Measurements from ENCODE around the gene ARHGEF4.
"Not testable (repeated sequence)": the region's sequence is repeated elsewhere in the genome, so short reads cannot be mapped to it uniquely, and the experiment has no call there.

The ARHGEF4 gene

DNA sequence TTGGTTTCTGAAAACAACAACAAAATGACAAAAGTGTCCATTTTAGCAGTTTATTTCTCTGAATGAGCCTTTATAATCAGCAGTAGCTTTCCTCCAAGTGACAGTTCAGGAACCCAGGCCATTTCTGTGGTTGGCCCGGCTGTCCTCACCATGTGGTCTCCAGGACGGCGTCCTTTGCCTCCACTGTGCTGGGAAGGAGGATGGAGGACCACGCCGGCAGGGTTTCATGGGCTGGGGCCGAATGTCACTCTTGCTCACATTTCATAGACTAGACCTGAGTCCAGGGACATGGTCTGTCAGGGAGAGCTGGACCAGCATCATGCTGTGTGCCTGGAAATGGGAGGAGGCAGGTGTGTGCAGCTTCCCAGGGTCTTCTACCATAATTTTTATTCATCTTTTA is 50.9 kb downstream of the ARHGEF4 start:
- DNase-seq = no peak

DNA sequence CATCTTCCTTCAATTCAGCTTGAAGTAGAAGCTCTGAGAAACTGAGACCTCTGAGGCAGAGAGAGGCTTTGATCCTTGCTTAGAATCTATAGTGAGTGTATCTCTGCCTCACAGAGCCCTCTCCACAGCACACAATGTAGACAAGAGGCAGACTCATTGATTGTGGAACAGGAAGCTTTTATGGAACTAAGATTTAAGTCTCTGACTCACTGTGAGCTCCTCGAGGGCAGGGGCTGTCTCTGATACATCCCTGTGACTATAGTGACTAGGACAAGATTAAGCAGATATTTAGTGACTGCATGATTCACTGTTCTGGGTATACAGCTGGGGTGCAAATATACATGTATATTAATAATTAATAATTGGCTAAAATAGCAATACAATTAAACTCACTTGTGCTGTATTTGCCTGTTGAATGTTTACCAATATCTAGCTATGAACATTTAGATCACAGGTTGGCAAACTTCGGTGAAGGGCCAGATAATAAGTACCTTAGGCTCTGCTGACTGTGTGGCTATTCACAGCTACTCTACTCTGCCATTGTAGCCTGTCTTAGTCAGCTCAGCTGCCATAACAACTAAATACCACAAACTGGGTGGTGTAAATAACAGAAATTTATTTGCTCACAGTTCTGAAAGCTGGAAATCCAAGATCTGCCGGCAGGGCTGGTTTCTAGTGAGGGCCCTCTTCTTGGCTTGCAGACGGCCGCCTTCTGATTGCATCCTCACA is 54.4 kb downstream of the ARHGEF4 start:
- DNase-seq = no peak

- no peak for DNase-seq
These were observed 55.3 kb downstream of the ARHGEF4 start for GRCh38 chr2:130891966-130892365.

DNA sequence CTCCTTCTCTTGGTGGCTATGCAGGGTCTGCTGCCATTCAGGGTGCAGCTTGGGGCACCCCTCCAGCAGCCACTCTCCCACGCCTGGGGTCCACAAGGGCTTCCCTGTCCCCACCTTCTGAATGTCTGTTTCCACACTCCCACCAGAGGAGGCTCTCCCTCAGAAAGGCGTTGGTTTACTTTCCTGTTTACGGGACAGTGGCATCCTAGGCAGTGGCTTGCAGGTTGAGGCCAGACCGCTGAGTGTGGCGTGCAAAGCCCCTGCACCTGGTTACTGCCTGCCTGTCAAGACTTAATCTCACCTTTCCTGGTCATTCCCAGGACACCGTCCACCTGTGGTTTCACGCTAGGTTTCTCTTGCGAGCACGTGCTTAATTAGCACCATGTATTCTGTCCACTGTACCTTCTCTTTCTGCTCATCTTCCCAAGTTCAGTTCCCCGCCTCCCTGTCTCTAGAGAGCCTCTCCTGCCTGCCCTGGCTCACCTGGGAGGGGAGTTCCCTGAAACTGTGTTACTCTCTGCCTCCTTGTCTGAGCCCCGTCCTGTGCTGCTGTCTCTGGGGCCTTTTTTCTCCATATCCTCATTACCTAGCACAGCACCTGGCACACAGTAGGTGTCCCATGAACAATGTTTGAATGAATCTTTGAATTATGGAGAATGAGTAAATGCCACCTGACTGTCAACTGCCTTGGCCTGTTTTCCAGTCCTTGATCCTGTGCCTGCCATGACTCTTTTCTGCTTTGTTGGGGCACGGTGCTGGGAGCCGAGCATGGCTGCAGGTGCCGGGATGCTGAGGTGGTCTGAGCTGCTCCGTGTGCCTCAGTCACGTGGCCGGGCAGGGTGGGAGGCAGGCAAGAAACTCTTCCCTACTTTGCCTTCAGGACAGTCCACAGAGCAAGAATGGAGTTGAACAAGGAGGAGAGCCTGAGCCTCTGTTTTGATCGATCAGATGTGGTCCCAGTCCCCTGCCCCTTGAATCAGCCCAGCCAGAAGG is 56.4 kb downstream of the ARHGEF4 start:
- no peak for DNase-seq

DNA sequence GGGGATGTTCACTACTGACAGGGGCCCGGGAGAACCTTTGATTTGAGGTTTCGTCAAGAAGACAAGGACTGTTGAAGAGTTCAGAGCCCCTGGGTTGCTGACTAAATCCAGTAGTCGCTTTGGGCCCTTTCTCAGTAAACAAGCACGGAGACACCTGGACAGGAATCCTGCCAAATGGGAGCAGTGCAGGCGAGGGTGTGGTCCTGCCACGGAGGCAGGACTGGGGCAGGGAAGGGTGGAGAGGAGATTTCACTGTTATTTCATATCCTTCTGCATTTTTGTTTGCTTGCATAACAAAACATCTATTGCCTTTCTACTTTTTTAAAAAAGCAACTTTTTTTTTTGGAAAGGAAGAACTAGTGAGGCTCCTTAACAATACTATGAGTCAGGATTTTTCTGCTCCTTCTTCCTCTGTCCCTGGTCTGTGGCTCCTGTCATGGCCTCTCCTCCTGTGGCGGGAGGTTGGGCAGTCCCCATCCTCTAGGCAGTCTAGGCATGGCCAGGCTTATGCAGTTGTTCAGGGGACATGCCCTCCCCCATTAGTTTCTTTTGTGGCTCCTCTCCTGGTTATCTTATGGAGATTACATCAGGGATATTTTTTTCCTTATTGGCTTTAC is 57.7 kb downstream of the ARHGEF4 start:
- DNase-seq = no peak

- no peak for DNase-seq
These were observed 60.1 kb downstream of the ARHGEF4 start for GRCh38 chr2:130896813-130897212.

DNA sequence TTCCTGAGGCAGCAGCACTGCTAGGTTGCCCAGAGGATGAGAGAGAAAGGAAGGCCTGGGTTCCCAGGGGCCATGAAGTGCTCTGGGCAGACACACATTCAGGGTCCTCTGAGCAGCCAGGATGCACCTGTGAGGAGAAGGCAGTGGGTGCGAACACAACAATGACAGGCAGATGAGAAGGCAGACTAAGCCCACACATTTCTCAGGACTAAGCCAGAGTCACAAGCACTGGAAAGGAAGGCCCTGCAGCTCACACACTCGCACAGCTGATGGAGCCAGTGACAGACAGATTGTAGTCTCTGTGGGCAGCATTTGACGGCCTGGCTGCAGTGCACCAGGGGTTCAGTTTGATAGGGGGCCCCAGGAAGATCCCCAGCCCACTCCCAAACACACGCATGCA is 61.8 kb downstream of the ARHGEF4 start:
- no peak for DNase-seq

GRCh38 chr2:130899306-130899705 is 62.6 kb downstream of the ARHGEF4 start:
- no peak for DNase-seq

DNA sequence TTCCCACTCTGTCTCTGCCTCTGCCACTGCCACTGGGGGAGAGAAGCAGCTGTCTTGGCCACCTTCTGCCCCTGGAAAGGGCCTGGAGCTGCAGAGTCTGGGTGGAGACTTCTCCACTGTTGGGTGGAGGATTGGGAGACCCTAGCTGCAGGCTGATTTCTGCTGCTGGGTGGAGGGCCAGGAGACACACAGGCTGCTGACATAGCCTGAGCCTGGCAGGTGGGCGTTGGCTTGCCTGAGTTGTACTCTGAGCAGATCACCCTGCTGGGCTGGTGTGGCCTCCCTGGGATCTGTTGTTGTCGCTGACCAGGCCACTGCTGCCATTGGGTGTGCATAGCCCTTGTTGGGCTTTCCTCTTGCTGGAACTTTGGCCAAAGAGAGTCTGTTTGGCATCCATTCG is 64.3 kb downstream of the ARHGEF4 start:
- no peak for DNase-seq

- DNase-seq = not testable (repeated sequence)
These were observed 64.9 kb downstream of the ARHGEF4 start for GRCh38 chr2:130901626-130902025.

DNA sequence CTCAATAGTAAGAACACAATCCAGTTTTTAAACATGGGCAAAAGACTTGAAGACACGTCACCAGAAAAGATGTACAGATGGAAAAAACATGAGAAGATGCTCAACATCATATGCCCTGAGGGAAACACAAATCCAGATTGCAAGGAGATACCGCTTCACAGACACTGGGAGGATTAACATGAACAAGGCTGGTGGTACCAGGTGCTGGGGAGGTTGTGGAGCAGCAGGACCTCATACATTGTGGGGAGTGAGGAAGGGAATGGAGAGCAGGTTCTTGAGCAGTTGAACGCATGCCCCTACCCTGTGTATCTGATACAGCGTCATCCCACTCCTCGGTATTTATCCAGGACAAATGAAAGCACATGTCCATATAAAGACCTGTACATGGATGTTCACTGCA is 72.1 kb downstream of the ARHGEF4 start:
- no peak for DNase-seq

- DNase-seq = no peak
These were observed 74.2 kb downstream of the ARHGEF4 start for GRCh38 chr2:130910931-130911330.

- DNase-seq = no peak
These were observed 74.8 kb downstream of the ARHGEF4 start for GRCh38 chr2:130911482-130911881.

DNA sequence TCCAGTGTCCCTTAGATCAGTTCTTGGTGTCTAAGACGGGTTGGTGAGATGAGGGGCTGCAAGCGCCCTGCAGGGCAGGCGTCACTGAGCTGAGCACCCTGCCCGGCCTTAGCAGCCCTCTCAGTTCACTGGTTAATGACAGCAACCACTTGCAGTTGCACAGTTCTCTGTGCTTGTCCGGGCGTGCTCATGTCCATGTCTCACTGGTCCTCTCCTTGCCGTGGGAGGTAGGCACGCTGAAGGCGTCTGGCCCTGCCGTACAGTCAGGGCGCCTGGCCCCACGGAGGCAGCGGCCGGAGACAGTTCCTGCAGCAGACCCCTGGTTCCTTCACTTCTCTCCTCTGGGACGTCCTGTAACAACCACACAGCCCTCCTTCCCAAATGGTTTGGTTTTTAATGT is 75.3 kb downstream of the ARHGEF4 start:
- DNase-seq = no peak

- no peak for DNase-seq
These were observed 75.8 kb downstream of the ARHGEF4 start for GRCh38 chr2:130912471-130912870.

GRCh38 chr2:130913891-130914290 is 77.2 kb downstream of the ARHGEF4 start:
- DNase-seq = no peak

- no peak for DNase-seq
These were observed 78.4 kb downstream of the ARHGEF4 start for GRCh38 chr2:130915149-130915548.

DNA sequence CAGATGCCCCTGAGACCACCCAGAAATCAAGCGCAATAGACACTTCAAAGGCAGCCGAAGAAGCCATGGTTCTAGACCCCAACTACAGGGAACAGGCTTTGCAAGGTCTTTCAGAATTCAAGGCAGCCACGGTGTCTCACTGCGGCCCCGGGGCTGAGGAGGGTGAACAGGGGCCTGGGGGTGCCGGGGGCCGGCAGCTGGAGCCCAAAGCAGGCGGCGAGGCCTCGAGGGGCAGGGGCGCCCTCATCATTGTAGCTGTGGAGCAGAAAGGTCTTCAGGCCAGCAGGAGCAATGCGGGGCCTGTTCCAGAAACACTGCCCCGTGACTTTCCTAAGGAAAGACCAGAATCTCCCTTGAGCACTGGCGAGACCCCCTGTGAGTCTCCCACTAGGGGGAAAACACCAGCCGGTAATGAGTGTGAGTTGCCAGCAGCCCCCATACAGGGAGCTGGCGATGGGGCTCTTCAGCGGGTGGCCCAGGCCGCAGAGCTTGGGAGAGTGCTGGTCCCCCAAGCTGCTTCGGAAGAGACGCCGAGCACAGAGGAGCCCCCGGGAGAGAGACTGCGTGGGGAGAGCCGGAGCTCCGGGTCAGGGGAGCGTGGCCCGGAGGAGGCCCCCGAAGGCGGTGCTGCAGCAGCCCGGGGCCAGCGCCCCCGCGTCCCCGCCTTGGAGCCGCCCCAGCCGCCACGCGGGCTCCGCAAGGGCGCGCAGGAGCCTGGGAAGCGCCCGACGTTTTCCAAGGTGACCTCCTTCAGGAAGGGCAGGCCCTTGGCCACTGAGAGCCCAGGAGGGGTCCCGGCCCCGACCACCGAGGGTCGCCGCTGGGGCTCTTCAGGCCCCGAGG is 79.1 kb downstream of the ARHGEF4 start:
- DNase-seq = no peak

GRCh38 chr2:130916438-130916705 is 79.7 kb downstream of the ARHGEF4 start:
- DNase-seq = no peak

DNA sequence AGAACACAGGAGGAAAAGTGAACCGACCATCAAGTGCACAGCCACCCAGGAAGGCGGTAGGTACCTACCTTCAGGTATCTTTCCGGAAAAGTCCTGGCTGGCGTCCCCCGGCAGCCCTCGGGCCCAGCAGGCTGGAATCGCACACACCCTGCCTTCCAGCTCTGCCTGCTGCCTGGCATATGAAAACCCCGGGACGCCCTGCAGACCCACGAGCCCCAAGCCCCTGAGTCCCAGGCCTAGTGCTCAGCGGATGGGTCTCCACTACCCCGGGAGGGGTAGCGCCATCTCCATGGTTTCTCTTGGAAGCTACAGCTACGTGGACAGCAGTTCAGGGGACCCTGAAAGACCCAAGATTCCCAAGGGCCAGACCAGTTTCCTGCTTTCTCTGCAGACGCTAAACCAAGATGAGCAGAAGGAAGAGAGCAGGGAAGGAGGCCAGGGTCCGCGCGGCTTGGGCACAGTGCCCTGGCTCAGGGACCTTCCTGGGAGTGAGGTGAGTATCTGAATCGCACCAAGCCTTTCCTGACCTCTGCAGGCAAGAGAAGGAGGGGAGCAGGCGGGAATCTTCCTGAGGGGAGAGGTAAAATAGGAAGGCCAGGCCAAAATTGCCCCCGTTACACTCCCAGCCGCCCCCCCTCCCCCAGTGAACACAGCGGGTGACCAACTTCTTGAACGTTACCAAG is 80.4 kb downstream of the ARHGEF4 start:
- no peak for DNase-seq

DNA sequence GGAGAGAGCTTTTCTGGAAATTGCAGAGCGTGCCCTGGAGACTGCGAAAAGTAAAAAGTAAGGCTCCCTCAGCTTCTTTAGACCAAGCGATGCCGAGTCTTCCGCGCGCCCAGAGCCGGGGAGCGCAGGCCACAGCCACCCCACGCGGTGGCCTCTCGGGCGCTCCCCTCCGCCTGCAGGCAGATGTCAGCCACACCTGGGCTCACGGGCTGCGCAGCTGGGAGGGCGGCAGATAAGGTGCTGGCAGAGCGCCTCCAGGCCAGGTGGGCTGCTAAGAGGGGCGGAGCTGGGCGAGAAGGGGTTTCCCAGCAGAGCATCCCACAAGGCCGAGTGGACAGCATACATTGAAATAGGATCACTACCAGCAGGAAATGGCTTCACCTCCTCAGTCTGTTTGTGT is 81.7 kb downstream of the ARHGEF4 start:
- DNase-seq = no peak

DNA sequence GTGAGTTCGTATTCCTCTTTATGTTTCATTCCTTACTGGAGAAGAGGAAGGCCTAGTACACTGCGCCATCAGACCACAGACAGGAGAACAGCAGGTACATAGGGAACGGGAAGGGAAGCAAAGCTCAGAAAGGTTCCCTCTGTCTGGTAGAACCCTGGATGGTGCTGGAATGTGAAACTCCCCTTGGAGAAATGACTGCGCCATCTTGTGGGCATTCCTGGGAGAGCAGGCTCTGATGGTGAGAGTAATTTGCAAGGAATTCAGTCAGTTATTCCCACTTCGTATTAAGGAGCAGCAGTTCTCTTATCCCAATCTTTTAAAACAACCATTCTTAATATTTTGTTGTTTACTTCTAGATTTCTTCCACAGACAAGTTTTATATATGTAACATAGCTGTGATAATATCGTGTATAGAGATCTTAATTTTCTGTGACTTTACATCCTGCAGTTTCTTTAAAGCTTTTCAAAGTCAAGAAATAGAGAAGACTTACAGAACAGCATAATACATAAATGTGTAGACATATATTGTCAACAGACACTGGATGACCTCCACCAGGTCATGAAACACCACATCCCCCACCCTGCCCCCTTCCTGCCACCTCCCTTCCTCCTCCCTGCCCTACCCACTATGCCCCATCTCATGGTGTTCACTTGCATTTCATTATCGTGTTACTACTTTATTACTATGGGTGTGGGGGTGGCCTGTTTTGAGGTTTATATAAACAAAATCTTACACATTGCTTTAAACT is 83.9 kb downstream of the ARHGEF4 start:
- peak; percentile 61 for DNase-seq

Data from CD4-positive, alpha-beta T cell treated with Interleukin-4 for 4 hours (primary cell).